Heart right ventricle (tissue), 16 donors: ENCODE measurements around the gene CCDC91. TPM values are rescaled to one million over a fixed set of nuclear protein-coding genes. Genes with fewer than 3 reads are reported as not detected.
"Not testable (repeated sequence)": the region's sequence is repeated elsewhere in the genome, so short reads cannot be mapped to it uniquely, and the experiment has no call there.

Source experiments
- ATAC-seq, 8 donors: fragments of 200-7000 bp; cut with Tn5 transposase; one replicate each; pipeline ENCODE4 v1.9.1; 2020; ENCODE audit warnings: mild to moderate bottlenecking in 8 of 8, moderate library complexity in 8 of 8, moderate number of reproducible peaks in 1 of 8
- DNase-seq, 2 donors: peaks; one replicate each; pipeline ENCODE4 v3.0.0-alpha.2; 2020
- H3K27ac ChIP-seq, 10 donors: fragments of 200-600 bp; sonication (generic) in 2 of 10; one replicate each; pipeline versions ENCODE4 v1.5.0 to v1.8.0; 2020 to 2022; ENCODE audit warnings: mild to moderate bottlenecking in 3 of 10
- H3K27me3 ChIP-seq, 7 donors: fragments of 200-600 bp; one replicate each; pipeline ENCODE4 v1.8.0; 2021 to 2022; ENCODE audit warnings: mild to moderate bottlenecking in 2 of 7
- H3K36me3 ChIP-seq, 9 donors: fragments of 200-600 bp; sonication (generic) in 1 of 9; one replicate each; pipeline versions ENCODE4 v1.5.0 to v1.8.0; 2020 to 2022; ENCODE audit warnings: mild to moderate bottlenecking in 2 of 9
- H3K4me1 ChIP-seq, 9 donors: fragments of 200-600 bp; sonication (generic) in 1 of 9; one replicate each; pipeline versions ENCODE4 v1.5.0 to v1.8.0; 2020 to 2022; ENCODE audit warnings: mild to moderate bottlenecking in 4 of 9
- H3K4me3 ChIP-seq, 10 donors: fragments of 200-600 bp; sonication (generic) in 2 of 10; one replicate each; pipeline versions ENCODE4 v1.5.0 to v1.8.0; 2020 to 2022; ENCODE audit warnings: mild to moderate bottlenecking in 7 of 10, moderate library complexity in 2 of 10
- H3K9me3 ChIP-seq, 11 donors: fragments of 200-600 bp in 10 of 11; sonication (generic) in 2 of 11; one replicate each; pipeline versions ENCODE4 v1.5.0 to v1.8.0; 2013 to 2022; ENCODE audit warnings: mild to moderate bottlenecking in 2 of 11, control low read depth in 1 of 11, moderate library complexity in 1 of 11
- CTCF ChIP-seq, 9 donors: fragments of 200-600 bp; sonication (generic) in 2 of 9; IDR thresholded peaks; one replicate each; pipeline versions ENCODE4 v1.5.0 to v1.8.0; 2021 to 2022; ENCODE audit warnings: antibody characterized with exemption in 9 of 9, mild to moderate bottlenecking in 5 of 9, moderate library complexity in 1 of 9
- WGBS, 2 donors: extraction: QIAGEN DNeasy Blood & Tissue Kit; methylation state at CpG; one replicate each; pipeline ENCODE4 v1.1.7; 2013; ENCODE audit warnings: inconsistent platforms in 1 of 2; 5-methylcytosine and 5-hydroxymethylcytosine counted together
- intact Hi-C, 10 donors: fragments of 100-400 bp; cut with DNase I; formaldehyde crosslinking; loops; one replicate each; pipeline versions ENCODE4 v1.11.1 to v1.14.2; 2022
- polyA plus RNA-seq, 2 donors: library from polyadenylated mRNA; stranded (reverse); fragments of 200-250 nt; gene quantifications; one replicate each; pipeline ENCODE4 v1.2.3, GENCODE V29; 2013
- total RNA-seq, 10 donors: library from RNA; stranded (reverse); fragmentation: NEBNext Ultra II Directional in 3 of 10; extraction: Animal tissue kit (Norgen Biotek cat#: 25700) in 3 of 10; gene quantifications; one replicate each; pipeline versions ENCODE4 v1.2.1 to v1.2.4, GENCODE V29; 2021 to 2023
- donor health status: Arrhythmogenic right ventricular cardiomyopathy.
- donor health status: ischemic (EF 13 %, LVEDD 7.1; RV severe dilation, severe dysfunction).
- donor health status: healthy with polysubstance abuse.
- donor health status: DM: no; HTN: yes; CAD: no.
- donor health status: DM: no; HTN: no; CAD: no.
- donor health status: ischemic (EF 25% LVEDD 6.9; RV normal size, moderate dysfunction).
- donor health status: ischemic (EF 25% LVEDD 5.7; RV mildly dilated, moderate dysfunction).
- donor health status: healthy.
- donor health status: DM: yes; HTN: yes; CAD: no.
- donor health status: Ischemic cardiomyopathy.
- donor health status: ischemic (EF 35%, LVEDD 5.7; RV mildly dilated, moderate dysfunction).
- donor health status: nonischemic (EF 11% LVEDD 7.7; RV severe dilation, severe dysfunction).
- donor health status: DM: yes; HTN: yes; CAD: no.
- donor health status: PGD.
- donor health status: ischemic (EF 29% LVEDD 5.4; RV normal size, mild dysfunction).
- donor health status: nonischemic (EF 23%, LVEDD 6.1; RV moderate dilation, normal function).

CCDC91 gene
- total and polyA plus RNA-seq, 12 donors = 20.5 to 66.4 (median 54.5) TPM

- Histone ChIP-seq H3K4me3 (no peak overlapping the region), H3K9me3 (peaks cover 0 to 14% (median 0%) of the 10 kb centered on the region in 11 donors), H3K4me1 (no peaks in the 10 kb centered on the region), H3K27ac (no peak overlapping the region), H3K27me3 (no peaks in the 10 kb centered on the region), H3K36me3 (peaks cover 0 to 20% (median 0%) of the 10 kb centered on the region in 9 donors)
- 82 to 92% methylated on average over 2 of the region's 2 CpGs for WGBS, 2 donors
- intact Hi-C loops = loop anchor here in 1 of 10 donors (5.0 kb wide), 1 partner anchor 1232 kb away; the partner anchor contains the start of gene OVCH1
- TF ChIP-seq CTCF (IDR thresholded peaks at IDR 0.05) = no peak
- ATAC-seq (no peak), DNase-seq (no peak)
Measured at GRCh38 chr12:28265435-28266042, 75.3 kb downstream of the CCDC91 start.

- H3K36me3 ChIP-seq = peaks cover 0 to 25% (median 0%) of the 10 kb centered on the region in 9 donors
- not testable (repeated sequence) for H3K4me1 ChIP-seq, ATAC-seq, H3K4me3 ChIP-seq, DNase-seq, H3K27ac ChIP-seq, H3K27me3 ChIP-seq
- peaks cover 0 to 37% (median 10%) of the 10 kb centered on the region in 11 donors for H3K9me3 ChIP-seq
- intact Hi-C loops = loop anchor here in 1 of 10 donors (5.0 kb wide), 1 partner anchor 1229 kb away; the partner anchor contains the start of gene OVCH1
- 98 to 99% methylated on average over 5 of the region's 5 CpGs for WGBS, 2 donors
Measured at GRCh38 chr12:28267920-28268607, 77.8 kb downstream of the CCDC91 start.

GRCh38 chr12:28268608-28269229 lies 78.5 kb downstream of the CCDC91 start:
- peaks cover 0 to 37% (median 10%) of the 10 kb centered on the region in 11 donors for H3K9me3 ChIP-seq
- no peak for DNase-seq
- 94 to 97% methylated on average over 3 of the region's 3 CpGs for WGBS, 2 donors
- H3K4me1 ChIP-seq = no peaks in the 10 kb centered on the region
- intact Hi-C loops = loop anchor here in 1 of 10 donors (5.0 kb wide), 1 partner anchor 1229 kb away; the partner anchor contains the start of gene OVCH1
- no peak overlapping the region for H3K4me3 ChIP-seq
- H3K27me3 ChIP-seq = no peaks in the 10 kb centered on the region
- no peak for TF ChIP-seq CTCF (IDR thresholded peaks at IDR 0.05)
- peaks cover 0 to 22% (median 0%) of the 10 kb centered on the region in 9 donors for H3K36me3 ChIP-seq
- H3K27ac ChIP-seq = no peak overlapping the region
- no peak for ATAC-seq

- no peak for ATAC-seq
- H3K4me1 ChIP-seq = no peaks in the 10 kb centered on the region
- DNase-seq = no peak
- H3K9me3 ChIP-seq = peaks cover 0 to 37% (median 10%) of the 10 kb centered on the region in 11 donors
- H3K36me3 ChIP-seq = peaks cover 0 to 22% (median 0%) of the 10 kb centered on the region in 9 donors
- no peak overlapping the region for H3K27ac ChIP-seq
- no peak for TF ChIP-seq CTCF (IDR thresholded peaks at IDR 0.05)
- intact Hi-C loops = loop anchor here in 1 of 10 donors (5.0 kb wide), 1 partner anchor 1227 kb away; the partner anchor contains the start of gene OVCH1
- H3K4me3 ChIP-seq = no peak overlapping the region
- H3K27me3 ChIP-seq = no peaks in the 10 kb centered on the region
- 95 to 99% methylated on average over 1 of the region's 1 CpG for WGBS, 2 donors
Measured at GRCh38 chr12:28269851-28270250, 79.6 kb downstream of the CCDC91 start.
